ENCODE data around the gene PFDN6.

PFDN6 gene

GRCh38 chr6:33296797-33297405, 7.5 kb downstream of the PFDN6 start:
- DNase-seq: no peak

GRCh38 chr6:33297406-33297955, 8.1 kb downstream of the PFDN6 start:
- no peak for DNase-seq

- no peak for DNase-seq
Observed at GRCh38 chr6:33297956-33298772, 8.8 kb downstream of the PFDN6 start.

- DNase-seq: no peak
Observed at GRCh38 chr6:33298773-33299236, 9.4 kb downstream of the PFDN6 start, which contains the start of gene RGL2. Gene RGL2 (minus strand): TSS chr6:33298942. CDS start chr6:33298610, 332 bp downstream.

- peak; percentile 61 for DNase-seq
Observed at GRCh38 chr6:33299237-33299944, 10.0 kb downstream of the PFDN6 start.

GRCh38 chr6:33301877-33302276, 12.5 kb downstream of the PFDN6 start:
- DNase-seq: no peak

GRCh38 chr6:33304216-33304615, 14.8 kb downstream of the PFDN6 start:
- no peak for DNase-seq

GRCh38 chr6:33305052-33305451, 15.7 kb downstream of the PFDN6 start:
- DNase-seq: no peak

GRCh38 chr6:33306356-33306755, 17.0 kb downstream of the PFDN6 start:
- no peak for DNase-seq

GRCh38 chr6:33312361-33313104, 23.1 kb downstream of the PFDN6 start:
- DNase-seq: peak; percentile 76

- DNase-seq: no peak
Observed at GRCh38 chr6:33313105-33313708, 23.8 kb downstream of the PFDN6 start.

GRCh38 chr6:33313709-33314514, 24.5 kb downstream of the PFDN6 start, which contains the start of gene TAPBP:
Gene TAPBP (minus strand): TSS chr6:33314078. CDS start chr6:33314041, 37 bp downstream.
- DNase-seq: no peak

- no peak for DNase-seq
Observed at GRCh38 chr6:33314515-33314942, 25.1 kb downstream of the PFDN6 start.

- no peak for DNase-seq
Observed at GRCh38 chr6:33314943-33315792, 25.8 kb downstream of the PFDN6 start.

GRCh38 chr6:33315793-33316602, 26.6 kb downstream of the PFDN6 start:
- no peak for DNase-seq

- DNase-seq: no peak
Observed at GRCh38 chr6:33316603-33317418, 27.4 kb downstream of the PFDN6 start.

- DNase-seq: no peak
Observed at GRCh38 chr6:33317419-33317668, 27.9 kb downstream of the PFDN6 start.

- peak; percentile 92 for DNase-seq
Observed at GRCh38 chr6:33317669-33318425, 28.4 kb downstream of the PFDN6 start, which contains the start of gene ZBTB22. Gene ZBTB22 (minus strand): TSS chr6:33317744. CDS start chr6:33316916, 828 bp downstream.

Measured in NCI-H187 treated with DMSO at 0.1 percent for 48 hours (cell line).